HepG2 (cell line): ENCODE measurements around the gene TNNT3. TPM values are rescaled to one million over a fixed set of nuclear protein-coding genes. Genes with fewer than 3 reads are reported as not detected.

ENCODE experiments used
- ATAC-seq: fragments of 200-7000 bp; cut with Tn5 transposase; 3 replicates; pipeline ENCODE4 v1.9.1; 2020; ENCODE audit warnings: mild to moderate bottlenecking, moderate library complexity
- BruUV-seq: library from RNA; stranded (reverse); fragments of 400-500 nt; replicated peaks from 2 replicates; lab custom pipeline; 2021; lab: Mats Ljungman, UMichigan
- CTCF ChIA-PET: fragments of 300-600 bp; formaldehyde crosslinking; extraction: SDS; loops from one replicate; lab custom pipeline; 2021; ENCODE audit warnings: low total read pairs, inconsistent platforms, low intra/inter-chr PET ratio; lab: Yijun Ruan, JAX
- POLR2A ChIA-PET: fragments of 350-600 bp; sonication (Branson Sonifier 250); formaldehyde crosslinking; loops from one replicate; lab custom pipeline; 2020; ENCODE audit warnings: antibody characterized with exemption, inconsistent platforms; lab: Yijun Ruan, JAX
- DNase-seq: peaks from one replicate; pipeline ENCODE4 v3.0.0-alpha.2; 2015; ENCODE audit warnings: low spot score
- FAIRE-seq: peaks from 3 replicates; lab custom pipeline; 2011; peaks lifted over from hg19 to GRCh38; lab: Jason Lieb, UNC
- H2AFZ ChIP-seq: one replicate; pipeline ENCODE4 v1.6.1; 2011; ENCODE audit warnings: low read length, inconsistent platforms
- H3K27ac ChIP-seq: fragments of 300-600 bp; 3 replicates; pipeline ENCODE4 v1.8.0; 2011; ENCODE audit warnings: mixed run types, mild to moderate bottlenecking, mixed read lengths, low read length, inconsistent platforms; ENCODE audit not compliant: insufficient read depth; ENCODE audit errors: extremely low read length
- H3K27me3 ChIP-seq, 2 experiments: fragments of 200-600 bp in 1 of 2; 2 replicates in 1 of 2; 3 replicates in 1 of 2; pipeline versions ENCODE4 v1.6.0 to v1.8.0; 2011; ENCODE audit warnings: low read length in 2 of 2, mild to moderate bottlenecking in 2 of 2, moderate library complexity in 2 of 2, inconsistent platforms in 1 of 2; ENCODE audit not compliant: insufficient read depth in 2 of 2, control insufficient read depth in 1 of 2
- H3K36me3 ChIP-seq, 2 experiments: fragments of 200-600 bp in 1 of 2; replicated peaks in 1 of 2; 2 replicates in 1 of 2; 3 replicates in 1 of 2; pipeline versions ENCODE4 v1.5.1 to v1.8.0; 2011; ENCODE audit warnings: low read length in 2 of 2, inconsistent platforms in 1 of 2; ENCODE audit not compliant: insufficient read depth in 2 of 2, control insufficient read depth in 1 of 2
- H3K4me1 ChIP-seq: 2 replicates; pipeline ENCODE4 v1.5.1; 2012; ENCODE audit warnings: low read length, inconsistent platforms; ENCODE audit not compliant: insufficient read depth
- H3K4me2 ChIP-seq: 2 replicates; pipeline ENCODE4 v1.6.0; 2011; ENCODE audit warnings: low read depth, low read length, inconsistent platforms
- H3K4me3 ChIP-seq, 3 experiments: fragments of 200-600 bp in 1 of 3; sonication (generic), shearing (Covaris generic) in 1 of 3; replicated peaks in 1 of 3; 2 replicates each; pipeline ENCODE4 v1.5.1; 2011 to 2016; ENCODE audit warnings: low read length in 3 of 3, inconsistent platforms in 2 of 3, low read depth in 2 of 3, mild to moderate bottlenecking in 2 of 3, control low read depth in 1 of 3, mixed read lengths in 1 of 3; ENCODE audit not compliant: insufficient read depth in 1 of 3
- H3K79me2 ChIP-seq: one replicate; pipeline ENCODE4 v1.6.1; 2011; ENCODE audit warnings: low read length, inconsistent platforms; ENCODE audit not compliant: insufficient read depth
- H3K9ac ChIP-seq: 2 replicates; pipeline ENCODE4 v1.6.0; 2011; ENCODE audit warnings: mild to moderate bottlenecking, low read depth, low read length, inconsistent platforms; ENCODE audit not compliant: insufficient read depth
- H3K9me3 ChIP-seq: 2 replicates; pipeline ENCODE4 v1.5.1; 2012; ENCODE audit warnings: mild to moderate bottlenecking, low read length
- H4K20me1 ChIP-seq: 2 replicates; pipeline ENCODE4 v1.6.0; 2011; ENCODE audit warnings: inconsistent platforms, mild to moderate bottlenecking, low read length, moderate library complexity; ENCODE audit not compliant: insufficient read depth
- ATAD3A ChIP-seq: sonication (generic); formaldehyde crosslinking; IDR thresholded peaks from 2 replicates; pipeline ENCODE4 v1.4.0; 2020; ENCODE audit warnings: missing genetic modification reagents
- MIER2 ChIP-seq: IDR thresholded peaks from 2 replicates; pipeline ENCODE4 v1.6.1; 2016; ENCODE audit warnings: missing biosample characterization, missing genetic modification reagents
- ZNF253 ChIP-seq: sonication (generic); formaldehyde crosslinking; IDR thresholded peaks from 2 replicates; pipeline ENCODE4 v1.8.0; 2022; ENCODE audit warnings: mild to moderate bottlenecking, missing genetic modification reagents, borderline replicate concordance
- ZNF549 ChIP-seq: sonication (generic); formaldehyde crosslinking; IDR thresholded peaks from 2 replicates; pipeline ENCODE4 v1.5.0; 2020; ENCODE audit warnings: missing genetic modification reagents
- WGBS: methylation state at CpG from one replicate; pipeline ENCODE4 v1.1.6; 2017; ENCODE audit warnings: low lambda C conversion rate; 5-methylcytosine and 5-hydroxymethylcytosine counted together
- in situ Hi-C: cut with HindIII; loops from 2 replicates; pipeline ENCODE4 v1.10.0; 2017; ENCODE audit warnings: low pct_unique_long_range_greater_than_20kb; ENCODE audit not compliant: extremely low pct_ligation_motif_present
- intact Hi-C: fragments of 100-400 bp; cut with micrococcal nuclease; formaldehyde crosslinking; loops from one replicate; pipeline ENCODE4 v1.10.0; 2022; ENCODE audit not compliant: unreplicated experiment
- polyA plus RNA-seq, 8 experiments: library from polyadenylated mRNA; depleted of rRNA in 3 of 8; stranded (reverse) in 7 of 8; unstranded in 1 of 8; fragments of >200 nt; fragmentation: Illumina TruSeq in 4 of 8; extraction: Trizol in 4 of 8; gene quantifications; 2 replicates each; pipeline versions ENCODE4 v1.2.1 to v1.2.3, GENCODE V29; 2011 to 2016; ENCODE audit warnings: low read depth in 4 of 8, missing spikeins in 1 of 8, mixed read lengths in 1 of 8; ENCODE audit not compliant: insufficient read depth in 1 of 8
- total RNA-seq, 5 experiments: library from RNA; depleted of rRNA; stranded (reverse); fragments of >200 nt; fragmentation: Illumina TruSeq; extraction: Trizol; gene quantifications; 2 replicates each; pipeline ENCODE4 v1.2.3, GENCODE V29; 2016; ENCODE audit warnings: low read depth in 1 of 5
- TF ChIP-seq, protein P1 (sequence below): sonication (generic); formaldehyde crosslinking; IDR thresholded peaks from 2 replicates; pipeline ENCODE4 v1.4.0; 2020; ENCODE audit warnings: mild to moderate bottlenecking, missing genetic modification reagents, borderline replicate concordance
- TF ChIP-seq, protein P2 (sequence below): IDR thresholded peaks from 2 replicates; pipeline ENCODE4 v1.6.1; 2016; ENCODE audit warnings: missing compliant biosample characterization, missing genetic modification reagents, borderline replicate concordance
- TF ChIP-seq, protein P3 (sequence below): sonication (generic); formaldehyde crosslinking; IDR thresholded peaks from 2 replicates; pipeline ENCODE4 v1.4.0; 2020; ENCODE audit warnings: missing genetic modification reagents
- TF ChIP-seq, protein P4 (sequence below): sonication (generic); formaldehyde crosslinking; IDR thresholded peaks from 2 replicates; pipeline ENCODE4 v1.5.0; 2020; ENCODE audit warnings: mild to moderate bottlenecking, missing genetic modification reagents, borderline replicate concordance

The TNNT3 gene
- total and polyA plus RNA-seq, 2 of the 13 experiments (the other 11 are each of a cell fraction or from before 2014, with no cell fraction given) = not detected

DNA sequence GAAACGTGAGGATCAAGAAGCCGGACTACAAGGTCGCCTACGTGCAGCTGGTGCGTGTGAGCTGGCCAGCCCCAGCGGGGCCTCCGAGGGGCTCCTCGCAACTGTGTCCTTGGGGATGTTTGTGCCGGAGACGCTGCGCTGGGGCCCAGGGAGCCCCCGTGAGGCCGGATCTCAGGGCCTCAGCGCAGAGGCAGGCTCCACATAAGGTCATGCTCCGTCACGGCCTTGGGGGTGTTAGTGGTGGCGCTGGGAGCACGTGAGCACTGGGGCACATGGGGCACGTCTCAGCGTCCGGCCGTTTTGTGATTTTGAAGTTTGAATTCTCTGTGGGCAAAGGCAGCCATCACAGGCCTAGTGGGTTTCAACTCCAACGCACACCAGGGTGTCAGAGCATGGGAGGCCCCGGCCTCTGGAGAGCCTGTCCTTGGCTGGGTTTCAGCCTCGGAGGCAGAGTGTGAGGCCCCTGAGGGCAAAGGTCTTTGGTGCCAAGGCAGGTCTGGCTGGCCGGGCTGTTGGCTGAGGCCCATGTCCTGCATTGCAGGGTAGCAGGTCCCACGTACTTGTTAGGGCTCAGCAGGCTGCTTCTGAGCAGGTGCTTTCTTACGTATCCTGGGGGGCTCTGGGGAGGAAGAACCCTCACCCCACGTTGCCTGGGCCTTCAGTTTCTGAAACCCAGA, 33.4 kb downstream of the TNNT3 start:
- Histone ChIP-seq H3K9ac (no peak overlapping the region), H3K27me3 (no peaks in the 10 kb centered on the region), H3K27ac (no peak overlapping the region), H2AFZ (no peak overlapping the region), H4K20me1 (no peaks in the 10 kb centered on the region), H3K9me3 (no peaks in the 10 kb centered on the region), H3K4me1 (no peaks in the 10 kb centered on the region), H3K79me2 (no peaks in the 10 kb centered on the region), H3K4me2 (no peak overlapping the region), H3K4me3 (no peak overlapping the region), H3K36me3 (no peaks in the 10 kb centered on the region)
- DNase-seq (no peak), ATAC-seq (peak; percentile 52), FAIRE-seq (no peak)
- intact Hi-C loops (no loop called here), in situ Hi-C loops (no loop called here)
- no CpG with 5 or more reads among the region's 29 CpGs for WGBS
- BruUV-seq = TSS peak; percentile 39
- ChIA-PET POLR2A (interaction anchor here (0.9 to 4.5 kb wide), 5 partner anchors 29 to 198 kb away, joined by 3 to 37 read pairs (median 4); no protein-coding TSS in a partner anchor), CTCF (interaction anchor here (0.8 to 2.6 kb wide), 4 partner anchors 69 to 198 kb away, joined by 3 to 45 read pairs (median 4); no protein-coding TSS in a partner anchor)
- TF ChIP-seq MIER2 (no peak), ZNF253 (CRISPR knock-in tag) (no peak), ATAD3A (CRISPR knock-in tag) (no peak), ZNF549 (CRISPR knock-in tag) (no peak)
- TF ChIP-seq, protein P1, sequence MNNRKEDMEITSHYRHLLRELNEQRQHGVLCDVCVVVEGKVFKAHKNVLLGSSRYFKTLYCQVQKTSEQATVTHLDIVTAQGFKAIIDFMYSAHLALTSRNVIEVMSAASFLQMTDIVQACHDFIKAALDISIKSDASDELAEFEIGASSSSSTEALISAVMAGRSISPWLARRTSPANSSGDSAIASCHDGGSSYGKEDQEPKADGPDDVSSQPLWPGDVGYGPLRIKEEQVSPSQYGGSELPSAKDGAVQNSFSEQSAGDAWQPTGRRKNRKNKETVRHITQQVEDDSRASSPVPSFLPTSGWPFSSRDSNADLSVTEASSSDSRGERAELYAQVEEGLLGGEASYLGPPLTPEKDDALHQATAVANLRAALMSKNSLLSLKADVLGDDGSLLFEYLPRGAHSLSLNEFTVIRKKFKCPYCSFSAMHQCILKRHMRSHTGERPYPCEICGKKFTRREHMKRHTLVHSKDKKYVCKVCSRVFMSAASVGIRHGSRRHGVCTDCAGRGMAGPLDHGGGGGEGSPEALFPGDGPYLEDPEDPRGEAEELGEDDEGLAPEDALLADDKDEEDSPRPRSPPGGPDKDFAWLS (CRISPR knock-in tag) = no peak
- TF ChIP-seq, protein P2, sequence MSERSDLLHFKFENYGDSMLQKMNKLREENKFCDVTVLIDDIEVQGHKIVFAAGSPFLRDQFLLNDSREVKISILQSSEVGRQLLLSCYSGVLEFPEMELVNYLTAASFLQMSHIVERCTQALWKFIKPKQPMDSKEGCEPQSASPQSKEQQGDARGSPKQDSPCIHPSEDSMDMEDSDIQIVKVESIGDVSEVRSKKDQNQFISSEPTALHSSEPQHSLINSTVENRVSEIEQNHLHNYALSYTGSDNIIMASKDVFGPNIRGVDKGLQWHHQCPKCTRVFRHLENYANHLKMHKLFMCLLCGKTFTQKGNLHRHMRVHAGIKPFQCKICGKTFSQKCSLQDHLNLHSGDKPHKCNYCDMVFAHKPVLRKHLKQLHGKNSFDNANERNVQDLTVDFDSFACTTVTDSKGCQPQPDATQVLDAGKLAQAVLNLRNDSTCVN (CRISPR knock-in tag) = no peak
- TF ChIP-seq, protein P3, sequence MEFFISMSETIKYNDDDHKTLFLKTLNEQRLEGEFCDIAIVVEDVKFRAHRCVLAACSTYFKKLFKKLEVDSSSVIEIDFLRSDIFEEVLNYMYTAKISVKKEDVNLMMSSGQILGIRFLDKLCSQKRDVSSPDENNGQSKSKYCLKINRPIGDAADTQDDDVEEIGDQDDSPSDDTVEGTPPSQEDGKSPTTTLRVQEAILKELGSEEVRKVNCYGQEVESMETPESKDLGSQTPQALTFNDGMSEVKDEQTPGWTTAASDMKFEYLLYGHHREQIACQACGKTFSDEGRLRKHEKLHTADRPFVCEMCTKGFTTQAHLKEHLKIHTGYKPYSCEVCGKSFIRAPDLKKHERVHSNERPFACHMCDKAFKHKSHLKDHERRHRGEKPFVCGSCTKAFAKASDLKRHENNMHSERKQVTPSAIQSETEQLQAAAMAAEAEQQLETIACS (CRISPR knock-in tag) = no peak
- TF ChIP-seq, protein P4, sequence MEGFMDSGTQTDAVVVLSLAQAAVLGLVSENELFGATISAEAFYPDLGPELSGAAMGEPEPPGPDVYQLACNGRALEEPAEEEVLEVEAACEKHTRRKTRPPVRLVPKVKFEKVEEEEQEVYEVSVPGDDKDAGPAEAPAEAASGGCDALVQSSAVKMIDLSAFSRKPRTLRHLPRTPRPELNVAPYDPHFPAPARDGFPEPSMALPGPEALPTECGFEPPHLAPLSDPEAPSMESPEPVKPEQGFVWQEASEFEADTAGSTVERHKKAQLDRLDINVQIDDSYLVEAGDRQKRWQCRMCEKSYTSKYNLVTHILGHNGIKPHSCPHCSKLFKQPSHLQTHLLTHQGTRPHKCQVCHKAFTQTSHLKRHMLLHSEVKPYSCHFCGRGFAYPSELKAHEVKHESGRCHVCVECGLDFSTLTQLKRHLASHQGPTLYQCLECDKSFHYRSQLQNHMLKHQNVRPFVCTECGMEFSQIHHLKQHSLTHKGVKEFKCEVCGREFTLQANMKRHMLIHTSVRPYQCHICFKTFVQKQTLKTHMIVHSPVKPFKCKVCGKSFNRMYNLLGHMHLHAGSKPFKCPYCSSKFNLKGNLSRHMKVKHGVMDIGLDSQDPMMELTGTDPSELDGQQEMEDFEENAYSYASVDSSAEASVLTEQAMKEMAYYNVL (CRISPR knock-in tag) = no peak
